Choroid plexus epithelial cell (primary cell): ENCODE measurements around the gene COMMD7.

ENCODE experiments used
- DNase-seq: peaks from one replicate; pipeline ENCODE4 v3.0.0-alpha.2; 2010; ENCODE audit warnings: low read depth
- H3K4me3 ChIP-seq: 2 replicates; pipeline ENCODE4 v1.5.1; 2011; ENCODE audit warnings: low read depth, mild to moderate bottlenecking, control low read depth, low read length, moderate library complexity
- TF ChIP-seq, protein P1 (sequence below): conservative IDR thresholded peaks from 2 replicates; pipeline ENCODE4 v1.5.1; 2011; ENCODE audit warnings: low read depth, mild to moderate bottlenecking, control low read depth, inconsistent platforms, low read length, moderate library complexity

The COMMD7 gene

DNA sequence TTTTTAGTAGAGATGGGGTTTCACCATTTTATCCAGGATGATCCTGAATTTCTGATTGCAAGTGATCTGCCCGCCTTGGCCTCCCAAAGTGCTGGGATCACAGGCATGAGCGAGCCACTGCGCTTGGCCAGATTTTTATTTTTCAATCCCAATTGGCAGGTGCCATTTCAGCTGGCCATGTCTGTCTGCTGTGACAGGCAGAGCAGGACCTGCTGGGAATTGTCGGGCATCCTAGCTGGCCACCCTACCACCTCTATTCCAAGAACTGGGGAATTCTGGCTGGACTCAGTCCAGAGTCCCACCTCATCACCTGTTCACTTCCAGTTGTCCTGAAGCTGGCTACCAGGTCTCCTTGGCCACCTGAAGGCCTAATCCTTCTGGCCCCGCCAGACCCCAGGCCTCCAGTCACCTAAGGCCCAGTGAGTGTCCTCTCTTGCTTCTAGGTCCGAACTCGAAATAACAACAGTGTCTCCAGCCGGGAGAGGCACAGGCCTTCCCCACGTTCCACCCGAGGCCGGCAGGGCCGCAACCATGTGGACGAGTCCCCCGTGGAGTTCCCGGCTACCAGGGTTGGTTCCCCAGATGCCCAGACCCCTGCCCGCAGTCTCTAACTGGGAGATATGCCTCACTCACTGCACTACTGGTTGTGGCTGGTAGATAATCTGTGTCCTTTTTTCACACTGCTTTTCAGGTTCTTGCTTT lies 42.9 kb upstream of the COMMD7 start:
- no peak overlapping the region for H3K4me3 ChIP-seq
- TF ChIP-seq, protein P1, sequence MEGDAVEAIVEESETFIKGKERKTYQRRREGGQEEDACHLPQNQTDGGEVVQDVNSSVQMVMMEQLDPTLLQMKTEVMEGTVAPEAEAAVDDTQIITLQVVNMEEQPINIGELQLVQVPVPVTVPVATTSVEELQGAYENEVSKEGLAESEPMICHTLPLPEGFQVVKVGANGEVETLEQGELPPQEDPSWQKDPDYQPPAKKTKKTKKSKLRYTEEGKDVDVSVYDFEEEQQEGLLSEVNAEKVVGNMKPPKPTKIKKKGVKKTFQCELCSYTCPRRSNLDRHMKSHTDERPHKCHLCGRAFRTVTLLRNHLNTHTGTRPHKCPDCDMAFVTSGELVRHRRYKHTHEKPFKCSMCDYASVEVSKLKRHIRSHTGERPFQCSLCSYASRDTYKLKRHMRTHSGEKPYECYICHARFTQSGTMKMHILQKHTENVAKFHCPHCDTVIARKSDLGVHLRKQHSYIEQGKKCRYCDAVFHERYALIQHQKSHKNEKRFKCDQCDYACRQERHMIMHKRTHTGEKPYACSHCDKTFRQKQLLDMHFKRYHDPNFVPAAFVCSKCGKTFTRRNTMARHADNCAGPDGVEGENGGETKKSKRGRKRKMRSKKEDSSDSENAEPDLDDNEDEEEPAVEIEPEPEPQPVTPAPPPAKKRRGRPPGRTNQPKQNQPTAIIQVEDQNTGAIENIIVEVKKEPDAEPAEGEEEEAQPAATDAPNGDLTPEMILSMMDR: no peak
- no peak for DNase-seq

DNA sequence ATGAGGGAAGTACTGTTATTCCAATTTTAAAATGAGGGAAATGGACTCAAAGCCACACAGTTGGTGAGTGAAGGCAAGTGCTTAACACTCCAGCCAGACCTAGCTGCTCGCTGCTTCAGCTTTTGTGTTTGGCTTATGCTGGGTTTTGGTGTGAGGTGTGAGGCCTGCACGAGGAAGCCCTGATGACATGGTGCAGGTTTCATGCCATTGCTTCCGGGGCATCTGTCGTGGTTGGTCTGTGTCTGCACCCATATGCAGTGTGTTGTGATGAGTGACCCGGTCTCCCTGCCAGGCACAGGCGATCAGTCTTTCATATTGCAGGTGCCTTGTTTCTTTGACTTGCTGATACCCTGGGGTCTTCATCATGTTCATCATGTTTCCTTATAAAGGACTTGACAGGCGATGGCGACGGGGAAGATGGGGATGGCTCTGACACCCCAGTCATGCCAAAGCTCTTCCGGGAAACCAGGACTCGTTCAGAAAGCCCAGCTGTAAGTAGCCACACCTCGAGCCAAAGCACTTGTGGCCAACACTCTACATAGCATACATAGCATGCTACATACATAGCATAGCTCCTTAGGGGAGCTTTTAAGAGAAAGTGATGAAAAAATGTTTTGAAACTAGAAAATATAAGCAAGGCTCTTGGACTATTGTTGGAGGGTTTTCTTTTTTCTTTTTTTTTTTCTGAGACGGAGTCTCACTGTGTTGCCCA lies 41.3 kb upstream of the COMMD7 start:
- DNase-seq: no peak
- no peak overlapping the region for H3K4me3 ChIP-seq
- TF ChIP-seq, protein P1: no peak

DNA sequence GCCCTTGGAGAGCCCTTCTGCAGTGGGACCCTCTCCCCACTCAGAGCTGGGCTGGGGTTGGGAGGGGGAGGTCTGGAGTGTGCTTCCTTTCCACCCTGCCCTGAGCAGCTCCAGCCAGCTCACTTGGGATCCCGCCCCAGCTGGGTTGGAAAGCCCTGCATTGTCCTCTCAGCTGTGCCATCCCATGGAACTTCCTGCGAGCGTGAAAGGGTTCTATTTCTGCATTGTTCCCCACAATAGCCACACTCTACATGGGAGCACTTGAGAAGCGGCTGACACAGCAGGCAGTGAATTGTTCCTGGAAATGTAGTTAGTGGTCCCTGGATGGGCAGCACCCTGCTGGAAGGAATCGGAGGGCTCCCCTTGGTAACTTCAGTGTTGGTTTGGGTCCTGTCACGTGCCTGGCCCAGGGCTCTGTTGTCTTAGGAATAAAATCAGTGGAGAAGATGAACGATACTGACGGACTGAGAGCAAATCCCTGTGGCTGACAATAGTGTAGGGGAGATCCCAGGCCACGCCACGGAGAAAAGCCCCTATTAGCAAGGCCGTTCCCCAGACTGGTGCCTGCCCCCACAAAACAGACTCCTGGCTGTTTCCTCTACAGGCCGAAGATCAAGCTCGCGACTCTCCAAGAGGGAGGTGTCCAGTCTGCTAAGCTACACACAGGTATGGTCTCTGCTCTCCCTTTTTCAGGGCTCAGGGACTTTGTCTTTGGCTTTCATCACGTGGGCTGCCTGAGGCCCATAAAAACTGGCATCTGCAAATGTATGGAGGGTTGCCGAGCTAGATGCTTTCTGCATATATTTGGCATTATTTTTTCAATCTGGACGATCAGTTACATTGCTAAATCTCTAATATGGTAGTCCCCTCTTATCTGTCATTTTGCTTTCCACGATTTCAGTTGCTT lies 37.7 kb upstream of the COMMD7 start:
- TF ChIP-seq, protein P1: no peak
- DNase-seq: no peak
- no peak overlapping the region for H3K4me3 ChIP-seq

DNA sequence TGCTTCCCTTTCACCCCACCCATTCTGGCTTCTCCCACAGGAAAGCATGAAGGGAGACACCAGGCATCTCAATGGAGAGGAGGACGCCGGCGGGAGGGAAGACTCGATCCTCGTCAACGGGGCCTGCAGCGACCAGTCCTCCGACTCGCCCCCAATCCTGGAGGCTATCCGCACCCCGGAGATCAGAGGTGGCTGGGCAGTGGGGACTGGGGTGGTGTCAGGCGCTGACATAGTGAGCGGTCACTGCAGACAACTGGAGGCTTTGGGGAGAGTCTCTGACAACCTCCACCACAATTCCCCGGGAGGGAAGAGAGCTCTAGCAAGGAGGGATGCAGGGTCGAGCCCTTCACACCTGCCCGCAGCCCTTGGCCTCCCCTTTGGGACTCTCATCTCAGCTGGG lies 37.0 kb upstream of the COMMD7 start:
- TF ChIP-seq, protein P1: no peak
- no peak for DNase-seq
- H3K4me3 ChIP-seq: no peak overlapping the region

DNA sequence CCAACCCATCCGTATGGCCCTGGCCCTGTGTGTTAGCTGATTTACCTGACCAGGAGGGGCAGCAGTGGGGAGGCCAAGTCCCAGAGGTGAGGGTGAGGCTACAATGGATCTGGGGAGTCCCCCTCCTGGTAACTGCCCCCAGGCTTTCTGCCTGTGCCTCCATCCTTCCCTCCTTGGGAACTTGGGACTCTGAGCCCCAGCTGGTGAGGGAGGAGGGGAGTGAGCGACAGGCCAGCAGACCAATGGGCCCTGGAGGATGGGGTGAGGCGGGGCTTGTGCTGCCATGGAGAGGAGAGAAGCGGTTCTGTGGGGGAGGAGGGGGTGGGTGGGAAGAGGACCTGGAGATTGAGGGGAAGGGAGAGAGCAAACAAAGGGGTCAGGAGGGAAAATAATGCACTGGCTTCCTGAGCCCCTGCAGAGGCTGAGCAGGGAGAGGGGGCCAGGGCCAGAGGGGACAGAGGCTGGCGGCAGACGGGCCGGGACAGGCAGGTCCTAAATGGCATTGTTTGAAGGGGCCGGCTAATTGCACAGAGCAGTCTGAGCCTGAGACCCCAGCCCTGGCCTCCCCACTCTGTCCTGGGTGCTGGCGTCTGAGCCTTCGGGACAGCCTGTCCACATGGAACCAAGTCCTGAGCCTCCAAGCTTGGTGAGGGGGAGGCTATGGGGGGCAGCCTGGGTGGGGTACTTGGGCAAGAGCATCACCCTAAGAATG lies 36.4 kb upstream of the COMMD7 start:
- no peak for DNase-seq
- TF ChIP-seq, protein P1: no peak
- H3K4me3 ChIP-seq: no peak overlapping the region

DNA sequence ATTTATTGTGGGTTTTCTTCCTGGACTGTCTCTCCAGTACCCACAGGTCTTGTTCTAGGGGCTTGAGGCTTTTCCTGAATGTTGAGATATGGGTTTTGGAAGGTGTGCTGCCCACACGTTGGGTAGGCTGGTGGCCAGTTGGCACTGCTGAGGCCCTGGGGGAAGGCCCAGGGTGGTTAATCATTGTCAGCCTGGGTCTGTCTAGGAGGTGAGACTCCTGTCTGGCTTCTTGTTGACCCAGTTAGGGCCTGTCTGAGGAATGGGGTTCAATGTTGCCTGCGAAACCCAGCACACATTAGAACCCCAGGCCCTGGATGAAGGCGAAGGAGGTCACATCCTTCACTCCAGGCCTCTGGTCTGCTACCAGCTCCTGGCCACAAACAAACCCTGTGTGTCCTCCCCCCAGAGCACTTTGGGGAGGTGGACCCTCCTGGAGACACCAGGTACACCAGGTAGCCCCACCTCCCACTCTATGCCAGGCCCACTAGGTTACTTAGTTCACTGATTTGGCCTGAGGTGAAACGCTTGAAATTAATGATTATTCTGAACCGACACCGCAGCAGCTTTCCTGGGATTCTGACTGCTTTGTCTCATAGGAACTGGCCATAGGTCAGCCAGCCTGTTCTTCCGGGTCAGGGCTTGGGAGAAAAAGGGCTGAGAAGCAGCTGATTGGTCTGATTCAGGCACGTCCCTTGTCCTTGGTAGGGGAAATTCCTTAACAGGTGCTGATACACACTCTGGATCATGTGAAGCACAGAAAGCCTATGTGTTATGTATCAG lies 34.1 kb upstream of the COMMD7 start:
- TF ChIP-seq, protein P1: no peak
- no peak for DNase-seq

More for the DNA sequence above, 34.1 kb upstream of the COMMD7 start:
- no peak overlapping the region for H3K4me3 ChIP-seq
